OCI-LY7 (cell line): ENCODE measurements around the gene DIP2A. TPM values are rescaled to one million over a fixed set of nuclear protein-coding genes. Genes with fewer than 3 reads are reported as not detected.

Experiments used
- BruUV-seq: library from RNA; stranded (reverse); fragments of 400-500 nt; replicated peaks from 2 replicates; lab custom pipeline; 2021; lab: Mats Ljungman, UMichigan
- CTCF ChIA-PET: fragments of 300-600 bp; sonication (Branson Sonifier 250); formaldehyde crosslinking; loops from one replicate; lab custom pipeline; 2022; ENCODE audit warnings: antibody characterized with exemption; ENCODE audit not compliant: unreplicated experiment; lab: Charles Lee
- POLR2A ChIA-PET: fragments of 300-600 bp; sonication (Branson Sonifier 250); formaldehyde crosslinking; loops from one replicate; lab custom pipeline; 2022; ENCODE audit warnings: antibody characterized with exemption; lab: Charles Lee
- DNase-seq: peaks from one replicate; pipeline ENCODE4 v3.0.0-alpha.2; 2015; ENCODE audit warnings: low spot score
- H2AFZ ChIP-seq: fragments of 200-600 bp; sonication (generic), shearing (Covaris generic); 2 replicates; pipeline ENCODE4 v1.6.1; 2014; ENCODE audit warnings: mild to moderate bottlenecking, antibody characterized with exemption, low read length, moderate library complexity
- H3K27ac ChIP-seq: fragments of 200-600 bp; sonication (generic); 2 replicates; pipeline ENCODE4 v1.5.1; 2014; ENCODE audit warnings: mixed run types, low read depth, mild to moderate bottlenecking, moderate library complexity, low read length, inconsistent platforms; ENCODE audit not compliant: poor library complexity, severe bottlenecking
- H3K36me3 ChIP-seq: fragments of 200-600 bp; sonication (generic); 2 replicates; pipeline ENCODE4 v1.6.1; 2014; ENCODE audit warnings: mild to moderate bottlenecking, antibody characterized with exemption, low read length, moderate library complexity, mixed read lengths; ENCODE audit not compliant: insufficient read depth
- H3K4me1 ChIP-seq: fragments of 200-600 bp; sonication (generic); 2 replicates; pipeline ENCODE4 v1.5.1; 2014; ENCODE audit warnings: mild to moderate bottlenecking, low read length; ENCODE audit not compliant: insufficient read depth, poor library complexity, severe bottlenecking
- H3K4me2 ChIP-seq: fragments of 200-600 bp; sonication (generic); 2 replicates; pipeline ENCODE4 v1.6.1; 2014; ENCODE audit warnings: mild to moderate bottlenecking, low read length
- H3K4me3 ChIP-seq: fragments of 200-600 bp; sonication (generic); 2 replicates; pipeline ENCODE4 v1.5.1; 2014; ENCODE audit warnings: mild to moderate bottlenecking, low read depth, low read length; ENCODE audit not compliant: poor library complexity, severe bottlenecking
- H3K79me2 ChIP-seq: fragments of 200-600 bp; sonication (generic); 2 replicates; pipeline ENCODE4 v1.6.1; 2016; ENCODE audit warnings: low read depth, mild to moderate bottlenecking, low read length, moderate library complexity, mixed read lengths; ENCODE audit not compliant: insufficient read depth
- H3K9me2 ChIP-seq: fragments of 200-600 bp; sonication (generic); 2 replicates; pipeline ENCODE4 v1.6.1; 2016; ENCODE audit warnings: mild to moderate bottlenecking, low read length, mixed read lengths; ENCODE audit not compliant: insufficient read depth
- H3K9me3 ChIP-seq: fragments of 200-600 bp; sonication (generic); 2 replicates; pipeline ENCODE4 v1.6.1; 2014; ENCODE audit warnings: mild to moderate bottlenecking, mixed run types, low read length, mixed read lengths
- H4K20me1 ChIP-seq: fragments of 200-600 bp; sonication (generic); 2 replicates; pipeline ENCODE4 v1.6.1; 2014; ENCODE audit warnings: mild to moderate bottlenecking, antibody characterized with exemption, low read length, moderate library complexity, mixed read lengths; ENCODE audit not compliant: insufficient read depth
- EZH2phosphoT487 ChIP-seq: fragments of 200-600 bp; sonication (generic); IDR thresholded peaks from 2 replicates; pipeline ENCODE4 v1.6.1; 2018; ENCODE audit warnings: low read depth, borderline replicate concordance, mild to moderate bottlenecking, mixed run types, antibody characterized with exemption, low read length, moderate library complexity, mixed read lengths
- intact Hi-C: fragments of 100-400 bp; cut with micrococcal nuclease; formaldehyde crosslinking; loops from one replicate; pipeline ENCODE4 v1.10.0; 2022; ENCODE audit not compliant: unreplicated experiment
- total RNA-seq, 2 experiments: library from RNA; depleted of rRNA in 1 of 2; stranded (reverse); fragments of >200 nt in 1 of 2; shearing (Covaris generic) in 1 of 2; gene quantifications; 2 replicates each; pipeline ENCODE4 v1.2.3, GENCODE V29; 2014 to 2022
- TF ChIP-seq, protein P1 (sequence below): fragments of 200-600 bp; sonication (generic); conservative IDR thresholded peaks from 2 replicates; pipeline ENCODE4 v1.5.1; 2014; ENCODE audit warnings: mild to moderate bottlenecking, antibody characterized with exemption, low read length, moderate library complexity, mixed read lengths

The DIP2A gene
- total RNA-seq, 2 experiments from 2014 or later, result 27.9 to 44.7 TPM

DNA sequence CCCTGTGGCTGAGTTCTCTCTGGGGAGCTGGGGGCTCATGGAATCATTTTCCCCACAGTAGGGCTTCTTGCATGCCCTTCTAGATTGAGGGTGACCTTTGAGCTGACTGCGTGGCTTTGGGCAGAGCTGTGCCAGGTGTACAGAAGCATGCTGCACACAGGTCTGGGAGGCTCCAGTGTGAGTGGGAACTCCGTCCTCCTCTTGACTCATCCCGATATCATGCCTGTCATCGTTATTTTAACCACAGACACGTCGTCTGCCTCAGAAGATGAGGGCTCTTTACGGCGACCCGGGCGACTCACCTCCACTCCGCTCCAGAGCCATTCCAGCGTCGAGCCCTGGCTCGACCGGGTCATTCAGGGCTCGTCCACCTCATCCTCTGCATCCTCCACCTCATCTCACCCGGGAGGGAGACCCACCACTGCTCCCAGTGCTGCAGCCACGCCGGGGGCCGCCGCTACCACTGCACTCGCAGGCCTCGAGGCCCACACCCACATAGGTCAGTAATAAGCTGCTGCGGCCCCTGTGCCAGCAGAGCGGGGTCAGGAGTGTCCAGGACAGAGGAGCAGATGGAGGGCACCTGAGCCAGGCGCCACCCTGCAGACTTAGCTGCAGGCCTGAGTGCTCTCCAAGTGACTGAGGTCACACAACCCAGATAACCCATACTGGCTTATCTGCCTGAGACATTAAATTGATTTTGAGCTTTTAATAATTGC is 39.8 kb downstream of the DIP2A start:
- ChIA-PET POLR2A (interaction anchor here (0.5 to 1.2 kb wide), 3 partner anchors 29 to 159 kb away, joined by 3 read pairs; no protein-coding TSS in a partner anchor), CTCF (no interaction called here)
- no peaks in the 10 kb centered on the region for H4K20me1 ChIP-seq

DNA sequence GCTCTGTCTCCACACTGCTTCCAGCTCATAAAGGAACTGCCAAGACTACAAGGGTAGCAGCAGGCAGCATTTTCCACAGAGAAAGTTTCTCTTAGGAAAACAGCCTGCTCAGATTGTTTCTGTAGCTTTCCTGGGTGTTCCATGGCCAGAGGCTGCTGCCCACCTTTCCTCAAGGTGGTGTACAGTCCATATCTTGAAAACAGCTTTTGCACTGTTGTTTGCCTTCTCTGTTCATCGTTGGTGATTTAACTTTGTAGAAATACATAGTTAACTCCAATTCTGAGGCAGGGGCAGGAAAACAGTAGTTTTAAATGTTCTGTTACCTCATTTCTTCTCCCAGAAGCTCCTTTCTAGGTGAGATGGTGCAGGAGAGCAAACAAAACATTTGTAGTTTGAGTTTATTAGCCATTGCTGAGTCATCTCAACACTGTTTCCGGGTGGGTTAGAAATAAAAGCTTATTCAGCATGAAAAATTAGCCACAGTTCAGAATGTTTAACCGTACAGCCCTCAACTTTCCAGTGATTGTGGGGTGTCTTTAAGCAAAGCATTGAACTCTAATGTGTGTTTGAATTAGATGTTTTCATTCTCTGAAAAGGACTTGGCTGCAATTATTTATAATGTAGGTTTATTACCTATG is 41.7 kb downstream of the DIP2A start:
- H3K27ac ChIP-seq, result peak overlapping the region; percentile 12
- BruUV-seq, result no TSS peak
- ChIA-PET POLR2A (interaction anchor here (0.7 to 1.6 kb wide), 2 partner anchors 14 to 94 kb away, joined by 3 read pairs; no protein-coding TSS in a partner anchor), CTCF (no interaction called here)
- peaks cover 14% of the 10 kb centered on the region for H3K4me1 ChIP-seq
- no peaks in the 10 kb centered on the region for H3K9me2 ChIP-seq
- peak overlapping the region; percentile 28; the same call in 1 of the 2 replicates for H3K4me2 ChIP-seq
- no peaks in the 10 kb centered on the region for H4K20me1 ChIP-seq
- no peak for DNase-seq
- no peak overlapping the region for H3K4me3 ChIP-seq
- H2AFZ ChIP-seq, result peak overlapping the region; percentile 8; the same call in 1 of the 2 replicates
- TF ChIP-seq, protein P1, sequence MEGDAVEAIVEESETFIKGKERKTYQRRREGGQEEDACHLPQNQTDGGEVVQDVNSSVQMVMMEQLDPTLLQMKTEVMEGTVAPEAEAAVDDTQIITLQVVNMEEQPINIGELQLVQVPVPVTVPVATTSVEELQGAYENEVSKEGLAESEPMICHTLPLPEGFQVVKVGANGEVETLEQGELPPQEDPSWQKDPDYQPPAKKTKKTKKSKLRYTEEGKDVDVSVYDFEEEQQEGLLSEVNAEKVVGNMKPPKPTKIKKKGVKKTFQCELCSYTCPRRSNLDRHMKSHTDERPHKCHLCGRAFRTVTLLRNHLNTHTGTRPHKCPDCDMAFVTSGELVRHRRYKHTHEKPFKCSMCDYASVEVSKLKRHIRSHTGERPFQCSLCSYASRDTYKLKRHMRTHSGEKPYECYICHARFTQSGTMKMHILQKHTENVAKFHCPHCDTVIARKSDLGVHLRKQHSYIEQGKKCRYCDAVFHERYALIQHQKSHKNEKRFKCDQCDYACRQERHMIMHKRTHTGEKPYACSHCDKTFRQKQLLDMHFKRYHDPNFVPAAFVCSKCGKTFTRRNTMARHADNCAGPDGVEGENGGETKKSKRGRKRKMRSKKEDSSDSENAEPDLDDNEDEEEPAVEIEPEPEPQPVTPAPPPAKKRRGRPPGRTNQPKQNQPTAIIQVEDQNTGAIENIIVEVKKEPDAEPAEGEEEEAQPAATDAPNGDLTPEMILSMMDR, result no peak
- no peak for TF ChIP-seq EZH2phosphoT487
- intact Hi-C loops, result no loop called here
- H3K79me2 ChIP-seq, result no peaks in the 10 kb centered on the region
- no peaks in the 10 kb centered on the region for H3K9me3 ChIP-seq
- H3K36me3 ChIP-seq, result peaks cover 38% of the 10 kb centered on the region

More for the DNA sequence above, 39.8 kb downstream of the DIP2A start:
- Histone ChIP-seq H3K27ac (no peak overlapping the region), H2AFZ (no peak overlapping the region), H3K9me3 (no peaks in the 10 kb centered on the region), H3K79me2 (no peaks in the 10 kb centered on the region), H3K4me1 (peaks cover 14% of the 10 kb centered on the region), H3K9me2 (no peaks in the 10 kb centered on the region), H3K4me3 (no peak overlapping the region), H3K4me2 (no peak overlapping the region), H3K36me3 (peaks cover 41% of the 10 kb centered on the region)
- intact Hi-C loops, result no loop called here
- DNase-seq, result no peak
- no TSS peak for BruUV-seq
- no peak for TF ChIP-seq EZH2phosphoT487
- TF ChIP-seq, protein P1, result no peak
